HS-27A (cell line): ENCODE results near the gene FADS2.

ENCODE experiments used
- DNase-seq: peaks from one replicate; pipeline ENCODE4 v3.0.0-alpha.2; 2012; ENCODE audit warnings: low read depth, missing footprints

FADS2 gene

DNA sequence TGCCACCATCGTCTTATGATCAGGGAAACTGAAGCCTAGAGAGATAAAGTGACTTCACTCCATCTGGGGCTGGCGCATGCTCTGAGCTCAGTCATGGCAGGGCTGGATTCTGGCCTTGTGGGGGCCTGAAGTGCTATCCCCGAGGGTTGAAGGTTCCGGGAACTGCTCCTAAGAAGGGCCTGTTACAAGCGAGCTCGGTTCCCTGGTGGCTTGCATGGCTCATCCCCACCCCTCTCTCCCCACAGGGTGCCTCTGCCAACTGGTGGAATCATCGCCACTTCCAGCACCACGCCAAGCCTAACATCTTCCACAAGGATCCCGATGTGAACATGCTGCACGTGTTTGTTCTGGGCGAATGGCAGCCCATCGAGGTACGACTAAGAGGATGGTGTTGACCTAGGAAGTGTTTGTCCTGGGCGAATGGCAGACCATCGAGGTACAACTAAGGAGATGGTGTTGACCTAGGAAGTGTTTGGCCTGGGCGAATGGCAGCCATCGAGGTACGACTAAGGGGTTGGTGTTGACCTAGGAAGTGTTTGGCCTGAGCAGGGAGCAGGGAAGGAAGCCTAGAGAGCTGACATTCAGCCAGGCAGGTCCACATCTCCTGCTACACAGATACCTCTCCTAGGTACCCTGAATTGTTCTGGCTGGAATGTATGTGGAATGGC, 19.9 kb downstream of the FADS2 start:
- no peak for DNase-seq

DNA sequence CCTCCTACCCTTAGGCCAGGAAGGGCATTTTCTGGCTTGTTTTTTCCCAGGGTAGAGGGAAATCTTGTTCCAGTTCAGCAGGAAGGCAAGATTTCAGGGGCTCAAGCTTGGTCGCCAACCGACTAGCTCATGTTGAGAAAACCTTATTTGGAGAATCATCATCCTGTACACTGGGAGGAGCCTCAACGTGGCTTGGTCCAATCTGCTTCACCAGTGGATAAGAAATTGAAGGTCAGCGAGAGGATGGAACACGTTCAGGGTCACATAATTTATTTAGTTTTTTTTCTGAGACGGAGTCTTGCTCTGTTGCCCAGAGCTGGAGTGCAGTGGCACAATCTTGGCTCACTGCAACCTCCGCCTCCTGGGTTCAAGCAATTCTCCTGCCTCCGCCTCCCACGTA, 20.5 kb downstream of the FADS2 start:
- no peak for DNase-seq

DNA sequence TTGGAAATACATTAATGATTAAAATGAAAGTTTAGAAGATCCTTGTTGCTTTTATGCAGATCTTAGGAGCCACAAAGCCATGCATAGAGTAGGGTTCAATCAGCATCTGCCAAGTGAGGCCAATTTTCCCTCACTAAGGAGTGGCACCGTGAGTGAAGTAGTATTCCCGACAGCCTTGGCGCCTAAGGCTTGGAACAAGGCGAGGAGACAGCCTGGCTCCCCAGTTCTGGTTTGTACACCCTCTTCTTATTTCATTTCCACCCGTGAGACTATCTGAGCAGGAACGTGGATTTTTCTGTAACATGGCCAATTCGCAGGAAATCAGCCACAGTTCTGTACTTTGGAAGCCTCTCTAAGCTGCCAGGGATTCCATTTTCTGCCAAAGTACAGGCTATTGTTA, 22.6 kb downstream of the FADS2 start:
- no peak for DNase-seq

DNA sequence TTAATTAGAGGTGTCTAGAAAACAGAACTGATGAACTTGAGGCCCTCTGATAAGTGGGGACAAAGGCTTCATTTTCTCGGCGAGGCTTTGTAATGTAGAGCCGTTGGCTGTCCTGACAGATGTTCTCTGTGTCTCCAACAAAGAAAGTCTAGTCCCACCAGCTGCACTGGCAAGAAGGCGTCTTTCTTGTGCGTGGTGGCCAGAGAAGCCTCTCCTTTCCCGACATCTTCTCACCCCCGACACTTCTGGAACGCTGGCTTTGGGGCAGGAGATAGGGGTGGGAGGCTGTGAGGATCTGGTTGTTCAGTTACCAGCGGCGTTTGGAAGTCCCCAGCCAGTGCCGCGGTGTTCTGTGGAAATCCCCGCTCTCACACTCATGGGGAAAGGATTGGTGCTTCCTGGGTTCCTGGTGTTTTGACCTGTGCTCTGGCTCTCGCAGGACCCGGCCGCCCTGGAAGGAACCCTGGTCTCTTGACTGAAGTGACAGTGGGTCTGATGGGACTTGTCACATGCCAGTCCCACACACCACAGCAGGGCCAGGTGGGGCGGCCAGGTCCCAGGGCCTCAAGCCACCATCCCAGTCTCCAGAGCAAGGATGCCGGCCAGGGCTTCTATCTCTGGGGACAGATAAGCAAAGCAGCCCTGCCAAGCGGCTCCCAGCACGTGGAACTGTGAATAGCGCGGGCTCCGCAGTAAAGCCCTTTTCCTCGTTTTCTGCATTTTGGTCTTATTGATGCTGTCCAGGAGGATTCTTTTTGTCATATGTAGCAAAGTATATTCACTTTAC, 23.2 kb downstream of the FADS2 start:
- no peak for DNase-seq

GRCh38 chr11:61851900-61852295, 23.8 kb downstream of the FADS2 start:
- DNase-seq, result no peak

GRCh38 chr11:61853698-61854169, 25.6 kb downstream of the FADS2 start:
- DNase-seq, result no peak

- DNase-seq, result no peak
Measured at GRCh38 chr11:61854206-61854895, 26.3 kb downstream of the FADS2 start.

GRCh38 chr11:61854966-61855714, 27.0 kb downstream of the FADS2 start:
- no peak for DNase-seq

DNA sequence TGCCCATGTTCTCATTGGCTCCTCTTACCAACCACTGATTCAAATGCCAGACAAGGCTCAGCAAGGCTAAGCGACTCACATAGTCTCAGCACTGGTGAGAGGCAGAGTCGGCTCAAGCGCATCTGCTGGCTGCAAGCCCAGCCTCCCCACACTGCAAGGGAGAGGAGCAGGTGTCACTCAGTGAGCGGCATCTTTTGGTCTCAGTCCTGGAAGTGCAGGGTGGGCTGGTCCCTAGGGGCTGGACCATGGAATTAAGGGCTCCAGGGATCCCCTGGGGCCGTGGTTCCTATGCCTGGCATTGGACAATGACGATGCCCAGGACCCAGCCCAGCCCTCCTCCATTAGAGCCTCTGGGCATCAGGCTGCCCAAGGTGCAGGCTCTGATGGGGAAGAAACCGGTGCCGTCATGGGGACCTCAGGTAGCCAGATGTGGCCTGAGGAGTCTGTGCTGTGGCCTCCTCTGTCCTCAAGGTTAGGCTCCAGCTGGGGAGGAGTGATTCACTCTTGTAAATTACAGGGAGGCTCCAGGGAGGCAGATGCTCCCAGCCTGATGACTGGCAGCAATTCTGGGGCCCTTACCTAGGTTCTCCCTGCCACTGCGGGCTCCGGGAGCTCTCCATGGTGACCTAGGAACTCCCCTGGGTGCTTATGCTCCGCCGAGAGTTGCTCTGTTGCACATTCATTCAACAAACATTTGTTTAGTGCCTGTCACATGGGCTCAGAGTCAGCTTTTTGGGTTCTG, 28.0 kb downstream of the FADS2 start:
- DNase-seq, result no peak

DNA sequence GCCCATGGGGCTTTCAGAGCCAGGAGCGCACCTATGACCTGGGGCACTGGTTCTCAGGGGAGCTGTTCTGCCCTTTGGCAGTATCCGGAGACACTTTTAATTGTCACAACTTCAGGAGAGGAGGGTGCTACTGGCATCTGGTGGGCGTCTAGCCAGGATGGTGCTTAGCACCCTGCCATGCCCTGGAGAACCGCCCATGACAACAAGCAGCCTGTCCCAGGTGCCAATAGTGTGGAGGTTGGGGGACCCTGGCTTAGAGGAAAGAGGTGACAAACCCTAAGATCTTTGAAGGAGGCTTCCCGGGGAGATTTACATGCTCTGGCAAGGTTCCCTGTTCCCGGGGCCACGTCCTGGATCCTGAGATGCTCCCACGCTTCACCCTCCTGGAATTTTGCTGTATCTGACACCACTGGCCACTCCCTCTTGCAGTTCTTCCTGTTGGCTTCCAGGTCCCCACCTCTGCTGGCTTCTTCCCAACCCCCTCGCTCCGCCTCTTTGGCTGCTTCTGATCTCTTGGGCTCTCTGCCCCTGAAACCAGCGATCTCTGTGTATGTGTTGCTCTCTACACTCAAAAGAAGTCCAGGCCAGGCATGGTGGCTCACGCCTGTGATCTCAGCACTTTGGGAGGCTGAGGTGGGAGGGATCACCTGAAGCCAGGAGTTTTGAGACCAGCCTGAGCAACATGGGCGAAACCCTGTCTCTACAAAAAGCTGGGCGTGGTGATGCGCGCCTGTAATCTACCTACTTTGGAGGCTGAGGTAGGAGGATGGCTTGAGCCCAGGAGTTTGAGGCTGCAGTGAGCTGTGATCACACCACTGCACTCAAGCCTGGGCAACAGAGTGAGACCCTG, 32.2 kb downstream of the FADS2 start:
- DNase-seq, result no peak

- DNase-seq, result no peak
Measured at GRCh38 chr11:61861634-61862033, 33.5 kb downstream of the FADS2 start.

- no peak for DNase-seq
Measured at GRCh38 chr11:61862714-61863547, 34.8 kb downstream of the FADS2 start.

DNA sequence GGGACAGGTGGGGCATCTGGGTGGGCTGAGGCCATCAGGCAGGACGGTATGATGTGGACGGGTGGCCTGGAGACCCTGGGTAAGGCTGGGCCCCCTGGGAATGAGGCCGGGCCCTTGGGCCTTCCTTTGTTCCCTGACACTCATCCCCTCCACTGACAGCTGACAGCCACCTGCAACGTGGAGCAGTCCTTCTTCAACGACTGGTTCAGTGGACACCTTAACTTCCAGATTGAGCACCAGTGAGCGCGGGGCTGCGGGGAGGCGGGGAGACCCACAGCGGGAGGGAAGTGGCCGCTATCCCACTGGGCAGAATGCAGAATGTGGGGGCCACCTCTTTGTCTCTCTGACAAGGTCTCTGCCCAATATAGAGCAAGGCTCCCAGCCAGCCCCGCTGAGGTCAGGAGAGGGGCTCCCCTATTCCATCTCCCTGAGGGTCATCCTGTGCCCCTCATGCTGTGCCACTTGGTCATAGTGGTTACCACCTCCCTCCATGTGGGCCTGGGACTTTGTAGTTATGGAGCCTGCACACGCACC, 35.5 kb downstream of the FADS2 start:
- DNase-seq, result no peak

DNA sequence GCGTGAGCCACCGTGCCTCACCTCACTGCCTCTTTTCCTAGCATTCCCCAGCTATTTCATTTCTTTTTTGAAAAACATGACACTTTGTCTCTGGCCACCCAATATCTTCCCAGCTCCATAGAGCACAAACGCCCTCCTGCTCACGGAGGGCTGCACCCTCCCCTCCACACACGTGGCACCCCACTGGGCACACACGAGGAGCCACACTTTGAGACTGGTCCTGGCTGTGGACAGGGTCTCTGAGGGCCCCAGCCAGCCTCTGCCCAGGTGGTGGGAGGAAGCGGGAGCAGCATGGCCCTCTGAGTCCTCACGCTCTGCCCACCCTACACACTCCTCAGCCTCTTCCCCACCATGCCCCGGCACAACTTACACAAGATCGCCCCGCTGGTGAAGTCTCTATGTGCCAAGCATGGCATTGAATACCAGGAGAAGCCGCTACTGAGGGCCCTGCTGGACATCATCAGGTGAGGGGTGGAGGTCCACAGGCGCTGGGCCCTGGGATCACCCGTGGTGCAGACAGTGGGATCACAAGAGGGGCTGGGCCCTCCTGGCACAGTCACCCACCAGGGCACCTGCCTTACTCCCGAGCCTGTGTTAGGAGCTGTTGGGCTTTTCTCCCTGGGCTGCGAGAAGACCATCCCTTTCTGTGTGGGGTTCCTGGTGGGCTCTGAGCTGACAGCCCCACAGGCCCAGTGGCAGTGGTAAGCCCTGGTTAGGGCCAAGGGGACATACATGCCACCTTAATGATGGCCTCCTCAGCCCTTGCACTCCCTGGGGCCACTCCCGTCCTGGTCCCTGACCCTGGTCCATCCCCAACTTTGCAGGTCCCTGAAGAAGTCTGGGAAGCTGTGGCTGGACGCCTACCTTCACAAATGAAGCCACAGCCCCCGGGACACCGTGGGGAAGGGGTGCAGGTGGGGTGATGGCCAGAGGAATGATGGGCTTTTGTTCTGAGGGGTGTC, 37.0 kb downstream of the FADS2 start:
- DNase-seq, result no peak

- DNase-seq, result no peak
Measured at GRCh38 chr11:61866231-61866957, 38.3 kb downstream of the FADS2 start.

DNA sequence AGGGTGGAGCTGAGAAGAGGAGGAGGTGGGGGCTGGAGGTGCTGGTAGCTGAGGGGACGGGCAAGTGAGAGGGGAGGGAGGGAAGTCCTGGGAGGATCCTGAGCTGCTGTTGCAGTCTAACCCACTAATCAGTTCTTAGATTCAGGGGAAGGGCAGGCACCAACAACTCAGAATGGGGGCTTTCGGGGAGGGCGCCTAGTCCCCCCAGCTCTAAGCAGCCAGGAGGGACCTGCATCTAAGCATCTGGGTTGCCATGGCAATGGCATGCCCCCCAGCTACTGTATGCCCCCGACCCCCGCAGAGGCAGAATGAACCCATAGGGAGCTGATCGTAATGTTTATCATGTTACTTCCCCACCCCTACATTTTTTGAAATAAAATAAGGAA, 38.9 kb downstream of the FADS2 start:
- no peak for DNase-seq

DNA sequence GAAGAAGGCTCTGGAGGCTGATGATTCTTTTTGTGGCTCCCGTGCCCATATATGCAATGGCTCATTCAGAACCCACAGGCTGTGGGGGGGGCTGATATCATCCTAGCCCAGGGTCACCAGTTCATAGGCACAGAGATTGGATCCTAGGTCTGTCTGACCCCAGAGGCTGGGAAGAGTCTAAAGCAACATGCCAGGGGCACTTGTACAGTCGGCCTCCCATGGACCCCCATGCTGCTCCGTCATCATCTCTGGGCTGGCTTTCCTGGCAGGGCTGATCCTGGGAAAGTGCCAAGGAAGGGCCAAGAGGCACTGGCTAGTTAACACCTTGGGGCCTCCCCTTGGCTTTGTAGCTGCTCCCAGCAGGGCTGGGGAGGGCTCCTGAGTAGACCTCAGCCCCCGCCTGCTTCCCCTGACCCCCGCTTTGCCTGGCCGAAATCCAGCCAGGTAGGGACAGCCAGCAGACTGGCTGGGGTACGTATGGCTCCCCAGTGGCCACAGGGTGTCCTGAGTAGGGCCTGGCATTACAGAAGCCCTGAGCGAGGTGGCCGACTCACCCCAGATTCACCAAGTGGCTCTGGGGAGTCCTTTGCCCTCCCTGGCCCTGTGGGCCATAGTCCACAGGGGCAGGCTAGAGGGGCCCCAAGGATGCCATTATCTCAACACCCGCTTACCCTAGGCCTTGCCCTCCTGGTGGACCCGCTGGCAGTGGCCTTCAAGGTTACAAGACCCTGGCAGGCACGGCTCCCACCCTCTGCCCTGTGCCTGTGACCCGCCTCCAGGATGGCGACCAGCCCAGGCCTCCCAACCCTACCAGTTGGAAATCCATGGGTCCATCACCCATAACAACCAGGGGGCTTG, 40.7 kb downstream of the FADS2 start:
- no peak for DNase-seq
